GM12878 (cell line): ENCODE results near the gene AIF1L. TPM values are rescaled to one million over a fixed set of nuclear protein-coding genes. Genes with fewer than 3 reads are reported as not detected.
"Not testable (repeated sequence)": the region's sequence is repeated elsewhere in the genome, so short reads cannot be mapped to it uniquely, and the experiment has no call there.

Source experiments
- ATAC-seq: fragments of 200-7000 bp; cut with Tn5 transposase; 3 replicates; pipeline ENCODE4 v1.9.1; 2020; ENCODE audit warnings: mild to moderate bottlenecking, moderate library complexity
- BruUV-seq: library from RNA; stranded (reverse); fragments of 400-500 nt; replicated peaks from 2 replicates; lab custom pipeline; 2021; lab: Mats Ljungman, UMichigan
- CTCF ChIA-PET: fragments of 300-600 bp; sonication (Branson Sonifier 250); formaldehyde crosslinking; extraction: SDS; loops from one replicate; lab custom pipeline; 2021; ENCODE audit warnings: inconsistent platforms; lab: Yijun Ruan, JAX
- POLR2A ChIA-PET: fragments of 350-600 bp; formaldehyde crosslinking; extraction: SDS; loops from one replicate; lab custom pipeline; 2021; ENCODE audit warnings: inconsistent platforms; lab: Charles Lee
- RAD21 ChIA-PET: fragments of 300-600 bp; sonication (Branson Sonifier 250); formaldehyde crosslinking; loops from one replicate; lab custom pipeline; 2023; ENCODE audit warnings: antibody characterized with exemption; ENCODE audit not compliant: unreplicated experiment; lab: Charles Lee
- SMC1A ChIA-PET: fragments of 300-600 bp; sonication (Branson Sonifier 250); formaldehyde crosslinking; loops from one replicate; lab custom pipeline; 2023; ENCODE audit not compliant: unreplicated experiment, uncharacterized antibody; lab: Charles Lee
- DNase-seq: peaks from one replicate; pipeline ENCODE4 v3.0.0-alpha.2; 2011; ENCODE audit warnings: low read depth, low spot score
- FAIRE-seq: peaks from 3 replicates; lab custom pipeline; 2011; peaks lifted over from hg19 to GRCh38; lab: Jason Lieb, UNC
- H2AFZ ChIP-seq: 2 replicates; pipeline ENCODE4 v1.6.0; 2011; ENCODE audit warnings: low read depth, low read length, control low read depth; ENCODE audit not compliant: control insufficient read depth
- H3K27ac ChIP-seq: 2 replicates; pipeline ENCODE4 v1.5.1; 2011; ENCODE audit warnings: control low read depth; ENCODE audit not compliant: control insufficient read depth, insufficient read depth
- H3K27me3 ChIP-seq, 2 experiments: replicated peaks in 1 of 2; 2 replicates each; pipeline versions ENCODE4 v1.6.0 to v1.6.1; 2011; ENCODE audit warnings: low read length in 1 of 2; ENCODE audit not compliant: control insufficient read depth in 2 of 2, insufficient read depth in 2 of 2
- H3K36me3 ChIP-seq, 2 experiments: 2 replicates each; pipeline ENCODE4 v1.5.1; 2011; ENCODE audit warnings: low read length in 1 of 2; ENCODE audit not compliant: control insufficient read depth in 2 of 2, insufficient read depth in 2 of 2
- H3K4me1 ChIP-seq: 2 replicates; pipeline ENCODE4 v1.6.1; 2011; ENCODE audit warnings: mild to moderate bottlenecking, low read length, moderate library complexity, mixed read lengths; ENCODE audit not compliant: control insufficient read depth, insufficient read depth
- H3K4me2 ChIP-seq: 2 replicates; pipeline ENCODE4 v1.6.0; 2011; ENCODE audit warnings: control low read depth; ENCODE audit not compliant: control insufficient read depth, insufficient read depth
- H3K4me3 ChIP-seq: fragments of 200-600 bp; sonication (generic); 2 replicates; pipeline ENCODE4 v1.5.1; 2016
- H3K79me2 ChIP-seq: 2 replicates; pipeline ENCODE4 v1.6.0; 2011; ENCODE audit warnings: low read length; ENCODE audit not compliant: control insufficient read depth, insufficient read depth
- H3K9ac ChIP-seq: 2 replicates; pipeline ENCODE4 v1.8.0; 2011; ENCODE audit warnings: low read length, control low read depth, mixed read lengths; ENCODE audit not compliant: control insufficient read depth, insufficient read depth
- H3K9me3 ChIP-seq: replicated peaks from 3 replicates; pipeline ENCODE4 v1.5.1; 2011; ENCODE audit warnings: mild to moderate bottlenecking, low read length; ENCODE audit not compliant: control insufficient read depth, insufficient read depth
- H4K20me1 ChIP-seq: 2 replicates; pipeline ENCODE4 v1.6.0; 2011; ENCODE audit not compliant: control insufficient read depth, insufficient read depth
- NFYA ChIP-seq: IDR thresholded peaks from 2 replicates; pipeline ENCODE4 v1.6.1; 2011; ENCODE audit warnings: low read depth, mild to moderate bottlenecking, low read length, improper control_type of control experiment, borderline replicate concordance
- WGBS: methylation state at CpG from one replicate; pipeline ENCODE4 v1.1.6; 2016; ENCODE audit warnings: low lambda C conversion rate; ENCODE audit not compliant: insufficient replicate concordance, insufficient coverage; ENCODE audit errors: missing lambda C conversion rate; 5-methylcytosine and 5-hydroxymethylcytosine counted together
- in situ Hi-C: fragments of 300-500 bp; cut with MboI; formaldehyde crosslinking; loops from 9 replicates; pipeline ENCODE4 v1.14.3; 2018; ENCODE audit warnings: mixed read lengths
- intact Hi-C: fragments of 100-400 bp; cut with micrococcal nuclease; formaldehyde crosslinking; loops from one replicate; pipeline ENCODE4 v1.14.2; 2022; ENCODE audit not compliant: unreplicated experiment
- polyA plus RNA-seq, 11 experiments: library from polyadenylated mRNA; depleted of rRNA in 4 of 11; unstranded in 6 of 11; stranded (reverse) in 5 of 11; fragments of >200 nt; fragmentation: Nextera tagmentation in 4 of 11; fragmentation: Illumina TruSeq in 1 of 11; extraction: Ambion mirVana in 4 of 11; extraction: Trizol in 1 of 11; gene quantifications; 1 replicate in 1 of 11; 2 replicates in 10 of 11; pipeline versions ENCODE4 v1.2.1 to v1.2.3, GENCODE V29; 2011 to 2016; ENCODE audit warnings: inconsistent platforms in 2 of 11, missing spikeins in 2 of 11, low read depth in 1 of 11
- total RNA-seq, 4 experiments: library from RNA; depleted of rRNA in 3 of 4; stranded (reverse); fragments of >200 nt in 3 of 4; fragmentation: Illumina TruSeq in 1 of 4; extraction: Trizol in 1 of 4; gene quantifications; 2 replicates each; pipeline versions ENCODE4 v1.2.1 to v1.2.3, GENCODE V29; 2013 to 2021

AIF1L gene
- total and polyA plus RNA-seq, 10 of the 15 experiments (the other 5 are each of a cell fraction or from before 2014, with no cell fraction given) = 0.07 to 0.15 (median 0.08) TPM; not detected in 7

DNA sequence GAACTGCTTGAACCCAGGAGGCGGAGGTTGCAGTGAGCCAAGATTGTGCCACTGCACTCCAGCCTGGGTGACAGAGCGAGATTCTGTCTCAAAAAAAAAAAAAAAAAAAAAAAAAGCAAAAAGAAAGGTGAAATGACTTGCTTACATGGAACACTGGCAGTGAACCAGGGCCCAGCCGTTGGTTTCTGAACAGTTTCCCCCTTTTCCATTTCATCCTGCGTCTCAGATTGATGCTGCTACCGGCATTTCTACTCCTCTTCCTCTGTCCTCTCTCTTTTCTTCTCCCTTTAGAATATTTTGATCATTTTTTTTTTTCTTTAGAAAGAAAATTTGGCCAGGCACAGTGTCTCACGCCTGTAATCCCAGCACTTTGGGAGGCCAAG, 19.0 kb downstream of the AIF1L start:
- H3K27ac ChIP-seq, FAIRE-seq, H3K4me2 ChIP-seq, H3K36me3 ChIP-seq, intact Hi-C loops, H2AFZ ChIP-seq, in situ Hi-C loops, DNase-seq, H3K27me3 ChIP-seq, H4K20me1 ChIP-seq, H3K4me3 ChIP-seq, H3K4me1 ChIP-seq, SMC1A ChIA-PET, CTCF ChIA-PET, ATAC-seq, BruUV-seq, H3K9ac ChIP-seq, RAD21 ChIA-PET, H3K79me2 ChIP-seq, POLR2A ChIA-PET, H3K9me3 ChIP-seq: not testable (repeated sequence)
- WGBS = 58% methylated on average over 5 of the region's 6 CpGs

DNA sequence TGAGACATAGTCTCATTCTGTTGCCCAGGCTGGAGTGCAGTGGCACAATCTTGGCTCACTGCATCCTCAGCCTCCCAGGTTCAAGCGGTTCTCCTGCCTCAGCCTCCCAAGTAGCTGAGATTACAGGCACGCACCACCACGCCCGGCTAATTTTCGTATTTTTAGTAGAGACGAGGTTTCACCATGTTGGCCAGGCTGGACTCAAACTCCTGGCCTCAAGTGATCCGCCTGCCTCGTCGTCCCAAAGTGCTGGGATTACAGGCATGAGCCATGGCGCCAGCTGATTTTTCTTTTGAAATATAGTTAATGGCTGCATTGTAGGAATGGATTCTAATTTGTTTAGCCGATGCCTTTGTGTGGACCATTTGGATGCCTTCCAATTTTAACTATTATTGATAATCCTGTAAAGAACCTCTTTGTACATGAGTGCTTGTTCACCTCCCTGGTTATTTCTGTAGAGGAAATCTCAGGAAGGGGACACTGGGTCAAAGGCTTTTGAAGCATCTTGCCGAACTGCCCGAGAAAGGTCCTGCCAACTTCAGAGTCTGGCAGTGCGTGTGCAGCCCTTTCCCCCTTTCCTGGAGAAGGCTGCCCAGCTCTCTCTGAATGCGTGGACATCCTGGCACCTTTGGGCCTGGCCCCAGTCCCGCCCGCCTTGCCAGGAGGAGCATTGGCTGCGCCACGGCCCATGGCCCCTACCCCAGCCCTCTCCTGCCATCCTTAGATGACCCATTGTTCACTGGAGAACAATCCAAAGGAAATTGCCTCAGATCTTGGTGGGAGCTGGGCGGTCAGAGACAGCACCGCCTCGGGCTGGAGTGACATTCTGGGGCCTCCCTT, 20.2 kb downstream of the AIF1L start:
- Histone ChIP-seq H3K4me2 (no peak overlapping the region), H3K27me3 (peaks cover 1 to 6% of the 10 kb centered on the region in 2 experiments; a peak in 2 of 4 replicates), H3K4me1 (no peaks in the 10 kb centered on the region), H3K4me3 (no peak overlapping the region), H3K79me2 (no peaks in the 10 kb centered on the region), H3K36me3 (no peaks in the 10 kb centered on the region), H2AFZ (no peak overlapping the region), H3K27ac (no peak overlapping the region), H3K9ac (no peak overlapping the region), H3K9me3 (no peaks in the 10 kb centered on the region), H4K20me1 (no peaks in the 10 kb centered on the region)
- intact Hi-C loops (no loop called here), in situ Hi-C loops (no loop called here)
- ChIA-PET SMC1A (no interaction called here), RAD21 (no interaction called here), CTCF (no interaction called here), POLR2A (no interaction called here)
- WGBS = 54% methylated on average over 22 of the region's 22 CpGs
- FAIRE-seq (no peak), DNase-seq (no peak), ATAC-seq (no peak)
- BruUV-seq = no TSS peak
- no peak for TF ChIP-seq NFYA
